ENCODE results near the gene JCAD.

Gene JCAD

DNA sequence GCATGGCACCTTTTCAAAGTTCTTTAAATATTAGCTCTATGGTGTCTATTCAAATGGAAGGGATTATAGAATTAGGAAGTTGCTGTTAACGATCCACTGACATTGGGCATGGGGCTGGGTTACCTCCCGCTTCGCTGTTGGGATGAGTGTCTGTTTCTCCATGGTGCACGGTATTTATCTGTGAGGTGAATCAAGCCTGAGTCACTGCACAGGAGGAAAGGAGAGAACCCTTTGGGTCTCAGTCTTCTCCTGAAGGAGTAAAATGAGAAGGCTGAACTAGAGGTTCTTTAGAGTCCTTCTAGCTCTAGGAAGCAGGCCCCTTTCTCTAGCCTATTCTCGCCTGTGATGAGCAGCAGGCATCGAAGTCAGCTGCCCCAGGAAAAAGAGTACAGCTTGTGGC lies 7.3 kb downstream of the JCAD start:
- peaks cover 9% of the 10 kb centered on the region for H3K27me3 ChIP-seq (ENCODE audit: insufficient read depth, poor library complexity, severe bottlenecking)
- no peak overlapping the region for H3K4me3 ChIP-seq (replicated peaks; ENCODE audit: insufficient read depth, low read length)
- TF ChIP-seq GABPA (IDR thresholded peaks at IDR 0.05; ENCODE audit: low read depth): no peak
- TF ChIP-seq SPI1 (IDR thresholded peaks at IDR 0.05; ENCODE audit: borderline replicate concordance, low read depth): no peak
- TF ChIP-seq POLR2AphosphoS5 (IDR thresholded peaks at IDR 0.05; ENCODE audit: low read depth): no peak
- TF ChIP-seq, protein P1, sequence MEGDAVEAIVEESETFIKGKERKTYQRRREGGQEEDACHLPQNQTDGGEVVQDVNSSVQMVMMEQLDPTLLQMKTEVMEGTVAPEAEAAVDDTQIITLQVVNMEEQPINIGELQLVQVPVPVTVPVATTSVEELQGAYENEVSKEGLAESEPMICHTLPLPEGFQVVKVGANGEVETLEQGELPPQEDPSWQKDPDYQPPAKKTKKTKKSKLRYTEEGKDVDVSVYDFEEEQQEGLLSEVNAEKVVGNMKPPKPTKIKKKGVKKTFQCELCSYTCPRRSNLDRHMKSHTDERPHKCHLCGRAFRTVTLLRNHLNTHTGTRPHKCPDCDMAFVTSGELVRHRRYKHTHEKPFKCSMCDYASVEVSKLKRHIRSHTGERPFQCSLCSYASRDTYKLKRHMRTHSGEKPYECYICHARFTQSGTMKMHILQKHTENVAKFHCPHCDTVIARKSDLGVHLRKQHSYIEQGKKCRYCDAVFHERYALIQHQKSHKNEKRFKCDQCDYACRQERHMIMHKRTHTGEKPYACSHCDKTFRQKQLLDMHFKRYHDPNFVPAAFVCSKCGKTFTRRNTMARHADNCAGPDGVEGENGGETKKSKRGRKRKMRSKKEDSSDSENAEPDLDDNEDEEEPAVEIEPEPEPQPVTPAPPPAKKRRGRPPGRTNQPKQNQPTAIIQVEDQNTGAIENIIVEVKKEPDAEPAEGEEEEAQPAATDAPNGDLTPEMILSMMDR (IDR thresholded peaks at IDR 0.05; ENCODE audit: insufficient read depth, low read length): no peak
- TF ChIP-seq, protein P2, sequence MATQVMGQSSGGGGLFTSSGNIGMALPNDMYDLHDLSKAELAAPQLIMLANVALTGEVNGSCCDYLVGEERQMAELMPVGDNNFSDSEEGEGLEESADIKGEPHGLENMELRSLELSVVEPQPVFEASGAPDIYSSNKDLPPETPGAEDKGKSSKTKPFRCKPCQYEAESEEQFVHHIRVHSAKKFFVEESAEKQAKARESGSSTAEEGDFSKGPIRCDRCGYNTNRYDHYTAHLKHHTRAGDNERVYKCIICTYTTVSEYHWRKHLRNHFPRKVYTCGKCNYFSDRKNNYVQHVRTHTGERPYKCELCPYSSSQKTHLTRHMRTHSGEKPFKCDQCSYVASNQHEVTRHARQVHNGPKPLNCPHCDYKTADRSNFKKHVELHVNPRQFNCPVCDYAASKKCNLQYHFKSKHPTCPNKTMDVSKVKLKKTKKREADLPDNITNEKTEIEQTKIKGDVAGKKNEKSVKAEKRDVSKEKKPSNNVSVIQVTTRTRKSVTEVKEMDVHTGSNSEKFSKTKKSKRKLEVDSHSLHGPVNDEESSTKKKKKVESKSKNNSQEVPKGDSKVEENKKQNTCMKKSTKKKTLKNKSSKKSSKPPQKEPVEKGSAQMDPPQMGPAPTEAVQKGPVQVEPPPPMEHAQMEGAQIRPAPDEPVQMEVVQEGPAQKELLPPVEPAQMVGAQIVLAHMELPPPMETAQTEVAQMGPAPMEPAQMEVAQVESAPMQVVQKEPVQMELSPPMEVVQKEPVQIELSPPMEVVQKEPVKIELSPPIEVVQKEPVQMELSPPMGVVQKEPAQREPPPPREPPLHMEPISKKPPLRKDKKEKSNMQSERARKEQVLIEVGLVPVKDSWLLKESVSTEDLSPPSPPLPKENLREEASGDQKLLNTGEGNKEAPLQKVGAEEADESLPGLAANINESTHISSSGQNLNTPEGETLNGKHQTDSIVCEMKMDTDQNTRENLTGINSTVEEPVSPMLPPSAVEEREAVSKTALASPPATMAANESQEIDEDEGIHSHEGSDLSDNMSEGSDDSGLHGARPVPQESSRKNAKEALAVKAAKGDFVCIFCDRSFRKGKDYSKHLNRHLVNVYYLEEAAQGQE (IDR thresholded peaks at IDR 0.05; ENCODE audit: insufficient replicate concordance, low read depth): no peak
- no peak overlapping the region for H3K27ac ChIP-seq (replicated peaks)
- no peak for DNase-seq (ENCODE audit: low read depth in 1 of 2, low spot score in 1 of 2)

DNA sequence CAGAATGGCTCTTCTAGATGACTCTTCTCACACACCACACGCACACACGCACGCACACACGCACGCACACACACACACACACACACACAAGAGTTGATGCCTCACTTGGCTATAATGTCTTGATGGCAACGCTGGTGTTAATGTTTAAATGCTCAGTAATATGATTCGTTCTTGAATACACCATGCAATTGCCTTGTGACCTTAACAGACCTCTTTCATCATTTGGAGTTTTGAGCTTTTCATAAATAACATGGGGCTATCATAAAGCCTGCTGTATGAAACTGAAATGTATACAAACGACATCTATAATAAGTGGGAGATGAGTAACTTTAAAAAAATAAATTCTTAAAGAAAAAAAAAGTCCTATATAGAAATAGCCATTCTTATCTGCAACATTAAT lies 8.2 kb downstream of the JCAD start:
- H3K4me3 ChIP-seq (replicated peaks; ENCODE audit: insufficient read depth, low read length): no peak overlapping the region
- peaks cover 4% of the 10 kb centered on the region for H3K27me3 ChIP-seq (ENCODE audit: insufficient read depth, poor library complexity, severe bottlenecking)
- no peak overlapping the region for H3K27ac ChIP-seq (replicated peaks)
- TF ChIP-seq GABPA (IDR thresholded peaks at IDR 0.05; ENCODE audit: low read depth): no peak
- no peak for TF ChIP-seq SPI1 (IDR thresholded peaks at IDR 0.05; ENCODE audit: borderline replicate concordance, low read depth)
- TF ChIP-seq, protein P2 (IDR thresholded peaks at IDR 0.05; ENCODE audit: insufficient replicate concordance, low read depth): no peak
- no peak for TF ChIP-seq POLR2AphosphoS5 (IDR thresholded peaks at IDR 0.05; ENCODE audit: low read depth)
- TF ChIP-seq, protein P1 (IDR thresholded peaks at IDR 0.05; ENCODE audit: insufficient read depth, low read length): no peak
- DNase-seq (ENCODE audit: low read depth in 1 of 2, low spot score in 1 of 2): no peak

DNA sequence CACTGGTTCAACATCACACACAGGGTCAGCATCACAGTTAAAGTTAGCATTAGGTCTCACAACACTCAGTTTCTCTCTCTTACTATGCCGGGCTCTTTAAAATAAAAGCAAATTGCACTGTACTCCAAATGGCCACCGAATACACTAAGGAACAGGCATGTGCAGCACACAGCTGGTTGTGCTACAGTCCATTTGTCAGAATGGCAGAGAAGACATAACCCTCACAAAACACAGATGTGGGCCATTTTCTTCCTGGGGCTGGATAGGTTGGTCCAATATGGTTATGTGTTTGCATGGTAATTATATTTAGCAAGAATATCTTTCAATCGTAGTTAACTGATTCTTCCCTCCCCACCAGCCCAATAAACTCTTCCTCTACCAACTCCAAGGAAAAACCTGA lies 9.0 kb downstream of the JCAD start:
- H3K4me3 ChIP-seq (replicated peaks; ENCODE audit: insufficient read depth, low read length): no peak overlapping the region
- TF ChIP-seq POLR2AphosphoS5 (IDR thresholded peaks at IDR 0.05; ENCODE audit: low read depth) (no peak), SPI1 (IDR thresholded peaks at IDR 0.05; ENCODE audit: borderline replicate concordance, low read depth) (no peak), GABPA (IDR thresholded peaks at IDR 0.05; ENCODE audit: low read depth) (no peak)
- TF ChIP-seq, protein P2 (IDR thresholded peaks at IDR 0.05; ENCODE audit: insufficient replicate concordance, low read depth): no peak
- TF ChIP-seq, protein P1 (IDR thresholded peaks at IDR 0.05; ENCODE audit: insufficient read depth, low read length): no peak
- no peak for DNase-seq (ENCODE audit: low read depth in 1 of 2, low spot score in 1 of 2)
- peaks cover 4% of the 10 kb centered on the region for H3K27me3 ChIP-seq (ENCODE audit: insufficient read depth, poor library complexity, severe bottlenecking)
- H3K27ac ChIP-seq (replicated peaks): no peak overlapping the region
